GM19397 (cell line): ENCODE data around the gene MLPH.

Experiments used
- ATAC-seq: cut with Tn5 transposase; IDR thresholded peaks from one replicate; pipeline ENCODE4 v1.9.1; 2021; ENCODE audit warnings: mild to moderate bottlenecking, moderate library complexity; ENCODE audit not compliant: unreplicated experiment

Gene MLPH, protein sequence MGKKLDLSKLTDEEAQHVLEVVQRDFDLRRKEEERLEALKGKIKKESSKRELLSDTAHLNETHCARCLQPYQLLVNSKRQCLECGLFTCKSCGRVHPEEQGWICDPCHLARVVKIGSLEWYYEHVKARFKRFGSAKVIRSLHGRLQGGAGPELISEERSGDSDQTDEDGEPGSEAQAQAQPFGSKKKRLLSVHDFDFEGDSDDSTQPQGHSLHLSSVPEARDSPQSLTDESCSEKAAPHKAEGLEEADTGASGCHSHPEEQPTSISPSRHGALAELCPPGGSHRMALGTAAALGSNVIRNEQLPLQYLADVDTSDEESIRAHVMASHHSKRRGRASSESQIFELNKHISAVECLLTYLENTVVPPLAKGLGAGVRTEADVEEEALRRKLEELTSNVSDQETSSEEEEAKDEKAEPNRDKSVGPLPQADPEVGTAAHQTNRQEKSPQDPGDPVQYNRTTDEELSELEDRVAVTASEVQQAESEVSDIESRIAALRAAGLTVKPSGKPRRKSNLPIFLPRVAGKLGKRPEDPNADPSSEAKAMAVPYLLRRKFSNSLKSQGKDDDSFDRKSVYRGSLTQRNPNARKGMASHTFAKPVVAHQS

DNA sequence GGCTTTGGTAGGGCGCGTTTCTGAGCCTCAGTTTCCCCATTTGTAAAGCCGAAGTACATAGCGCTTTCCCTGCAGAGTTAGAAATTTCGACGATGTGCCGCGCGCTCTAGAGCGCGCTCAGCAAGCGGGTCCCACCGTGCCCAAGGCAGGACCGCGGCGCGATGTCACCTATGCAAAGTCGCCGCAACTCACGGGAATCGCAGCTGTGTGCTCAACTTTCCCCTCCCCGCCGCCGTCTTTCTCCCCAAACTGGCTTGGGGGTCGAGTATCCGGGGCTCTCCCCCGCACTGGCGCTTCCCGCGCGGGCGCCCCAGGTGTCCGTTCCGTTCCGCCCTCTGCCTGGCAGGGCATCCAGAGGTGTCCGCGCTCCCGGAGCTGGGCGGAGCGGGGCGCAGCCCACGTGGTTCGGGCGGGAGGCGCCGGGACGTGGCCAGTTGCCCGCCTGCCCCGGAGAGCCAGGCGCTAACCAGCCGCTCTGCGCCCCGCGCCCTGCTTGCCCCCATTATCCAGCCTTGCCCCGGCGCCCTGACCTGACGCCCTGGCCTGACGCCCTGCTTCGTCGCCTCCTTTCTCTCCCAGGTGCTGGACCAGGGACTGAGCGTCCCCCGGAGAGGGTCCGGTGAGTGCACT, at the start of gene MLPH:
TSS of gene MLPH (plus strand) at position 433 of the 630 bp plus-strand sequence. CDS start 6,176 bp downstream, outside the sequence.
- no peak for ATAC-seq

GRCh38 chr2:237437566-237437965, 49.5 kb upstream of the MLPH start:
- no peak for ATAC-seq

DNA sequence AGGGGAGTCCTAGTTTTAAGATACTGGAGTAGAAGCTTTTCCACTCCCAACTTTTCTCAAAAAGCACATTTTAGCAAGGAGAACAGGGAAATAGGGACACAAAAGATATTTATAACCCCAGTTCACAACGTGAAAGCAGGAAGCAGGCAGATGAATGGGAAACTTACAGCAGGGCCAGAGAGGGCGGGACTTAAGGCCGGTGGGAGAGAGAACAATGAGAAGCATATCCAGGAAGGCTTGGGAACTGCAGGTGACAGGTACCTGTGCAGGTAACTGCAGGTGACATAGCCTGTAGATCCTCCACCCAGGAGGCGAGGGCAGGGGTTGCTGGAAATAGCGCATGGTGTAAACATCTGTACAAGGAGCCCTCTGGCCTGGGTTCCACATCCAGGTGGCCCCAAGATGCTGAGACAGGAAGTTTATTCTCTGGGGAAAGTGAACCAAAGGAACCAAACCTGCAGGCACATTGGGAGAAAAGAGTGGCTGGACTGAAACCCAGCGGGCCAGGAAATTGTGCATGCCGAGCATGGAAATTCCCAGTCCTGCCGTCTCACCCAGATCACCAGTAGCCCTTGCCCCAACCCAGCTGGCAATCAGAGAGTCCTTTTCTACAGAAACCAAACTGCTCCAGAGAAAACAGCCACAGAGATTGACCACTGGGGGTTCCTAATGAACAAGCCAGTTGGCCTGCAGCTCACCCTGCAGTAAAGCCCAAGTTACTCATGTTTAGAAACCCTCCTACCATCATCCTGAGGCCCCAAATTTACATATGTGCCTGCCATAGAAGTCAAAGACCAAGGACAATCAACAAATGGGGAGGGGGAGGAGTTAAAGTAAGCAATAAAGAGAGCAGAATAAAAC, 48.7 kb upstream of the MLPH start:
- no peak for ATAC-seq

- ATAC-seq: no peak
These were observed 46.2 kb upstream of the MLPH start for GRCh38 chr2:237440819-237441281.

- ATAC-seq: no peak
These were observed 45.3 kb upstream of the MLPH start for GRCh38 chr2:237441605-237442274.

DNA sequence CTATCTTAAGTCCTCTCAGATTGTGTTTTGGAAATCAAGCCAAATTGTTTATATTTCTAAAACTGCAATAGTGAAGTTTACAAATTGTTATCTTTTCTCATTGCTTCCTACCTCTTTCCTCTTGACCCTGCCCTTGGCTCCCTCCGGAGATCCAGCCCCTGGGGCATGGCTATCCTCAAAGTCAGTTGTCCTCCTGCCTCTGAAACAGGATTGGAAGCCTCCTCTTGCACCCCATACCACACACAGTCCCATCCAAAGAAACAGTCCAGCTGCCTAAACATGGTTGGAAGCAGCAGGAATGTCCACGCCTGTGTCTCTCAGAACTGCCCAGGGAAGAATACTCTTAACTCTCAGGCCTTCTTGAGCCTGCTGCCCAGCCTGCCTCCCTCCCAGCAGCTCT, 43.0 kb upstream of the MLPH start:
- ATAC-seq: no peak

GRCh38 chr2:237445611-237446337, 41.3 kb upstream of the MLPH start:
- no peak for ATAC-seq

- ATAC-seq: no peak
These were observed 40.7 kb upstream of the MLPH start for GRCh38 chr2:237446338-237446665.

- ATAC-seq: no peak
These were observed 39.6 kb upstream of the MLPH start for GRCh38 chr2:237447496-237447895.

DNA sequence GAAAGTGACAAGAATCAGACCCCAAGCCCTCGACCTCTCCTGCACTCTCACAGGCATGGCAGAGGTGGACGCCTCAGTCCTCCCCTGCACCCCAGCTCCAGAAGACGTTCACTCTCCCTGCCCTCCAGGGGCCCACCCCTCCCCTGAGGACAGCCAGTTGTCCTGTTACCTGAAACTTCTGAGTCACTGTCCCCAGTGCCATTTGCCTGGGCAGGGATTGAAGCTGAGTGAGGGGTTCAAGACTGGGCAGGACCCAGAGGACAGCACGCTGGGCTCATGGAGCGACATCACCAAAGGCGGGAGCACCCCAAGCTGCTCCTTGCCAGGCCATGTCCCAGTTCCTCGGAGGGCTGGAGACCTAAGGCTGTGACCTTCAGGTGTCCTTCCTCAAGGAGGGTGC, 38.9 kb upstream of the MLPH start:
- ATAC-seq: no peak

DNA sequence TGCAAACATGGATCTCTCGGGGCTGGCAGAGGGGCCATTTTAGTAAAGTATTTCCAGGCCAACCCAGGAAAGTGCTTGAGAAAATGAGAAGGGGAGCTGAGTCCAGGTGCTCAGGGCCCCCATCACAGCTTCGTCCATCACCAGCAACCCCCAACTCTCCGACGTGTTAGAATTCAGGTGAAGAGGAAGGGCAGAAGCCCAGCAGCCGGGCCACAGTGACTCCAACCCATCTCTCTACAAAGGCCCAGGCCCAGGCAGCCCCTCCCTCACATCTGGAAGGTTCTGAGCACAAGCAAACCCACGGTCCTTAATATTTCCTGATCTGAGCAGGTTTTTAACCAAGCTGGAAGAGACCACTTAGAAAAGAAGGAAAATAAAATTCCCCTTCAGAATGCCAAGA, 38.4 kb upstream of the MLPH start:
- ATAC-seq: no peak

GRCh38 chr2:237449193-237449881, 37.7 kb upstream of the MLPH start:
- no peak for ATAC-seq

DNA sequence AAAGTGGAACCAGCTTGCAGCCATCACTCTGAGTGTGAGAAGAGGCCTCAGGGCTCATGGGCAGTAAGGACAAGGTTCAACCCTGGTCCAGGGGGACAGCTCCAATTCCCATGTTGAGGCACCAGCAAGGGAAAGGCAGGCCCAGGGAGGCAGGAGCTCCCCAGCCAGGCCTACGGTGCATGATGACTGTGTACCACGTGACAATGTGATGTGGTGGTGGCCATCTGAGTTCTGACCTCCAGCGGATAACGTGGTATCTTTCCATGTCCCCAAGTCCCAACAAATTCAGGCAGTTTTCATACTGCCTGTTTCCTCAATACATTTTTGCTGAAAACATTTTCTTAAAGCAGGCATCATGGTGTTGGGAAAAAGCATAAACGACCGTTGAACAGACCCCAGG, 36.9 kb upstream of the MLPH start:
- ATAC-seq: no peak

GRCh38 chr2:237450583-237450982, 36.5 kb upstream of the MLPH start:
- ATAC-seq: no peak

DNA sequence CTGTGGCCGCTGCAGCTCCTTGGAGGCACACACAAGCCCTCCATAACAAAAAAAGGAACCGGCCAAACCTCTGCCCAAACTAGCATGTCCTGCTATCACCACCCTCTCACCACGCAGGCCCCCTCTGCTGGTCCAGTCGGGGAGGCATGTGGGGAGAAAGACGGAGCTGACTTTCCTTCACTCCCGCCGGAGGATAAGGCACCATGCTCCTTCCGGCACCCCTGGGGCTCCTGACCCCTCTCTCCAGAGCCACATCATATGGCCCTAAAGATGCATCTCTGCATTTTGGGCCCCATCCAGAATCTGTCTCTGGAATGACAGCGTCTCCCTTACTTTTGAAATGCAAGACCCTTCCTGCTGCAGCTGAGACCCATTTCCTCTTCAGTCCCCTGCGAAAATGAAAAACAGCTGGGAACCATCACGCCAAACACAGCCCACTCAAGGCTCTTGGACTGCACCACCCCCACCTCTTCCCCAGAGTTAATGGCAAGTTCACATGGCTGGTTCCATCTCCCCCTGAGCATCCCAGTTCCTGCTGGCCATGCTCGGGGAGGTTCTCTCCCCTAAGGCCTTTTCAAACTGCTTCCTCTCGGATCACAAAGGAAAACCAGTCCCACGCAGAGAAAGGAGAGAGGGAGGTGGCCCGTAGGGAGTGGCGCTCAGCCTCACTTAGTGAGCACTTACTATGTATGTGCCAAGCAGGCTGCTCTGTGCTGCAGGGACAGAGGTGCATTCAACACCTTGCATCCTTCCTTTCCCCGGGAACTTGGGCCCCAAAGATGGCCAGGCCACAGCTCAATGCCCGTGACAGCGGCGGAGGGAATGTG, 35.2 kb upstream of the MLPH start:
- ATAC-seq: no peak

DNA sequence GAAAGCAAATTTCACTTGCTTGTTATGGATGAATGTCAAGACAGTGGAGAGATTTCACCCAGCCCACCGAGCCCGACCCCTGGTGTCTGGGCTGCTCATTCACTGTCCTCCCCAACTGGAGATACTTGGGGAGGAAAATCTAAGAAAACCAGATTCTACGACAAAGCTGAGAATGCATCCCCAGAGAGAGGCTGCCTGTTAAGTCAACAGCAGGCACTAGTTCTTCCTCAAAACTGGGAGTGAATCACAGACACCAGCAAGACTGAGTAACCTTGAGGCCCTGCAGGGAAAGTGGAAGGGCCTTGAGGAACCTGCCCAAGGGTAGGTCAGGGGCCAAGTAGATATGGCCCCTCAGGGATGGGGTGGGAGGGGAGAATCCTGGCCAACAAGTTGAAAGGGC, 34.2 kb upstream of the MLPH start:
- no peak for ATAC-seq

DNA sequence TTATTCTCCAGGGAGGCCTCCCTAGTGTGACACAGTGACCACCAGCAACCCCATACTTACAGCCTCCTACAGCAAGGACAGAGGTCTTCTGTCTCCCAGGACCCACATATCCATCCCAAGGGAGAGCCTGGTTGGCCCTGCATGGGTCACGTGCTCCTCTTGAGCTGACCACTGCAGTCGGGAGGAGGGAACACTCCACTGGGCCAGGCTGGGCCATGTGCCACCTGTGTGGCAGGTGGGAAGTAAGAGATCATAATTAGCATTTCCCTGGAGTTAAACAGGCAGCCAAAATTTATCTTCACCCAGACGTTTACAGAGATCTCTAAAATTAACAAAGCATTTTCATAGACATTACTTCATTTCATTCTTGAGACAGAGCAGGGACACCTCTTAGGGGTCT, 33.4 kb upstream of the MLPH start:
- ATAC-seq: no peak

GRCh38 chr2:237455764-237456163, 31.3 kb upstream of the MLPH start:
- ATAC-seq: no peak
